Loucy (cell line): ENCODE results near the gene MMAB.

Experiments used
- H2AFZ ChIP-seq: fragments of 200-600 bp; sonication (generic); 2 replicates; pipeline ENCODE4 v1.6.0; 2016; ENCODE audit warnings: antibody characterized with exemption, mild to moderate bottlenecking, low read length, moderate library complexity
- H3F3A ChIP-seq: fragments of 200-600 bp; 2 replicates; pipeline ENCODE4 v1.6.0; 2016; ENCODE audit warnings: antibody characterized with exemption, low read depth, mild to moderate bottlenecking
- H3K27me3 ChIP-seq: fragments of 200-600 bp; sonication (generic); 2 replicates; pipeline ENCODE4 v1.6.1; 2014; ENCODE audit warnings: low read length, mild to moderate bottlenecking; ENCODE audit not compliant: insufficient read depth, poor library complexity, severe bottlenecking
- H3K36me3 ChIP-seq: fragments of 200-600 bp; sonication (generic); 2 replicates; pipeline ENCODE4 v1.6.1; 2016; ENCODE audit warnings: low read length; ENCODE audit not compliant: insufficient read depth
- H3K4me1 ChIP-seq: fragments of 200-600 bp; sonication (generic); 2 replicates; pipeline ENCODE4 v1.5.1; 2014; ENCODE audit warnings: low read length, mild to moderate bottlenecking; ENCODE audit not compliant: insufficient read depth, poor library complexity, severe bottlenecking
- H3K4me2 ChIP-seq: fragments of 200-600 bp; sonication (generic); 2 replicates; pipeline ENCODE4 v1.6.0; 2014; ENCODE audit warnings: antibody characterized with exemption, low read length, low read depth, mild to moderate bottlenecking; ENCODE audit not compliant: poor library complexity, severe bottlenecking
- H3K4me3 ChIP-seq: fragments of 200-600 bp; sonication (generic); 2 replicates; pipeline ENCODE4 v1.5.1; 2014; ENCODE audit warnings: low read length, mild to moderate bottlenecking, mixed read lengths; ENCODE audit not compliant: poor library complexity, severe bottlenecking
- H3K79me2 ChIP-seq: fragments of 200-600 bp; sonication (generic); 2 replicates; pipeline ENCODE4 v1.6.1; 2014; ENCODE audit warnings: low read length; ENCODE audit not compliant: insufficient read depth
- H3K9ac ChIP-seq: fragments of 200-600 bp; sonication (generic); 2 replicates; pipeline ENCODE4 v1.6.0; 2014; ENCODE audit warnings: mild to moderate bottlenecking, low read depth, low read length, moderate library complexity; ENCODE audit not compliant: poor library complexity, severe bottlenecking
- H3K9me2 ChIP-seq: fragments of 200-600 bp; sonication (generic); replicated peaks from 2 replicates; pipeline ENCODE4 v1.6.1; 2016; ENCODE audit warnings: low read depth, low read length, mixed read lengths
- H3K9me3 ChIP-seq: fragments of 200-600 bp; sonication (generic); 2 replicates; pipeline ENCODE4 v1.6.1; 2014; ENCODE audit warnings: mild to moderate bottlenecking, antibody characterized with exemption, low read length, low read depth; ENCODE audit not compliant: insufficient read depth
- H4K20me1 ChIP-seq: fragments of 200-600 bp; sonication (generic); 2 replicates; pipeline ENCODE4 v1.6.0; 2014; ENCODE audit warnings: antibody characterized with exemption, low read length, mild to moderate bottlenecking; ENCODE audit not compliant: insufficient read depth, poor library complexity, severe bottlenecking
- EZH2phosphoT487 ChIP-seq: fragments of 200-600 bp; IDR thresholded peaks from 2 replicates; pipeline ENCODE4 v1.6.1; 2018; ENCODE audit warnings: antibody characterized with exemption, mild to moderate bottlenecking, moderate library complexity, borderline replicate concordance
- TF ChIP-seq, protein P1 (sequence below): fragments of 200-600 bp; sonication (generic); conservative IDR thresholded peaks from 2 replicates; pipeline ENCODE4 v1.5.1; 2014; ENCODE audit warnings: mild to moderate bottlenecking, antibody characterized with exemption, low read length

MMAB gene

DNA sequence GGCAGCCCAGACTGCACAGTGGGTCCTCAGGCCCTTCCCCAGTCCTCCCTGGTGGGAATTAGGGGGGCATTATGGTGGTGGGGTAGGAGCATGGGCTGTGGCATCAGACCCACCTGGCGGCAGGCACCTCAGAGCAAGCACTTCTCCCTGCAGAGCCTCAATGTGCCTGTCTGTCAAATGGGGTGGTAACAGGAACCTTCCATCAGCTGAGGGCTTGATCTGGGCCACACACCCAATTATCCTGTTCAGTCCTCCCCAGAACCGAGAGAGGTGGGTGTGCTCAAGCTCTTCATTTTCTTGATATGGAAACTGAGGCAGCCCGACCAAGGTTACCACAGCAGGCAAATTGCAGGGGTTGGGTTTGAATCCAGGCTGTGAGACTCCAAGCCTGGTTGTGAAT, 38.7 kb upstream of the MMAB start:
- TF ChIP-seq, protein P1, sequence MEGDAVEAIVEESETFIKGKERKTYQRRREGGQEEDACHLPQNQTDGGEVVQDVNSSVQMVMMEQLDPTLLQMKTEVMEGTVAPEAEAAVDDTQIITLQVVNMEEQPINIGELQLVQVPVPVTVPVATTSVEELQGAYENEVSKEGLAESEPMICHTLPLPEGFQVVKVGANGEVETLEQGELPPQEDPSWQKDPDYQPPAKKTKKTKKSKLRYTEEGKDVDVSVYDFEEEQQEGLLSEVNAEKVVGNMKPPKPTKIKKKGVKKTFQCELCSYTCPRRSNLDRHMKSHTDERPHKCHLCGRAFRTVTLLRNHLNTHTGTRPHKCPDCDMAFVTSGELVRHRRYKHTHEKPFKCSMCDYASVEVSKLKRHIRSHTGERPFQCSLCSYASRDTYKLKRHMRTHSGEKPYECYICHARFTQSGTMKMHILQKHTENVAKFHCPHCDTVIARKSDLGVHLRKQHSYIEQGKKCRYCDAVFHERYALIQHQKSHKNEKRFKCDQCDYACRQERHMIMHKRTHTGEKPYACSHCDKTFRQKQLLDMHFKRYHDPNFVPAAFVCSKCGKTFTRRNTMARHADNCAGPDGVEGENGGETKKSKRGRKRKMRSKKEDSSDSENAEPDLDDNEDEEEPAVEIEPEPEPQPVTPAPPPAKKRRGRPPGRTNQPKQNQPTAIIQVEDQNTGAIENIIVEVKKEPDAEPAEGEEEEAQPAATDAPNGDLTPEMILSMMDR, result no peak
- TF ChIP-seq EZH2phosphoT487, result no peak
- Histone ChIP-seq H3F3A (no peaks in the 10 kb centered on the region), H3K9me3 (no peaks in the 10 kb centered on the region), H4K20me1 (no peaks in the 10 kb centered on the region), H3K36me3 (no peaks in the 10 kb centered on the region), H3K27me3 (no peaks in the 10 kb centered on the region), H3K4me3 (no peak overlapping the region), H3K9ac (no peak overlapping the region), H3K9me2 (no peaks in the 10 kb centered on the region), H2AFZ (no peak overlapping the region), H3K79me2 (no peaks in the 10 kb centered on the region), H3K4me1 (no peaks in the 10 kb centered on the region), H3K4me2 (no peak overlapping the region)

DNA sequence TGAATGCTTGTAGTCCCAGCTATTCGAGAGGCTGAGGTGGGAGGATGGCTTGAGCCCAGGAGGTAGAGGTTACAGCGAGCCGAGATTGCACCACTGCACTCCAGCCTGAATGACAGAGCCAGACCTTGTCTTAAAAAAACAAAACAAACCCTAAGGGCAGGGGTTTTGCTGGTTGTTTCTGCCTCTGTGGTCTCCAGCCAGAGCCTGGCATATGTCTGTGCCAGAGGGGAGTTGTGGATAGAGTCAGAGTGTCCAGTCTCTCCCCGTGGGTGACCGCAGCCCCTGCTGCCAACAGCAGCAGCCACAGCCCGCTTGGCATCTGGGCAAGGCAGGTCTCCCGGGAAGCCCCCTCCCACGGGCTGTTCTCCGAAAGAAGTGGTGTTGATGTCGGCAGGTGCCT, 37.9 kb upstream of the MMAB start:
- H3K9ac ChIP-seq, result no peak overlapping the region
- H3K4me3 ChIP-seq, result no peak overlapping the region
- no peaks in the 10 kb centered on the region for H3K9me3 ChIP-seq
- no peaks in the 10 kb centered on the region for H4K20me1 ChIP-seq
- H3K9me2 ChIP-seq, result no peaks in the 10 kb centered on the region
- no peaks in the 10 kb centered on the region for H3K27me3 ChIP-seq
- H3K4me2 ChIP-seq, result no peak overlapping the region
- H3F3A ChIP-seq, result no peaks in the 10 kb centered on the region
- H3K36me3 ChIP-seq, result no peaks in the 10 kb centered on the region
- no peaks in the 10 kb centered on the region for H3K4me1 ChIP-seq
- no peaks in the 10 kb centered on the region for H3K79me2 ChIP-seq
- no peak for TF ChIP-seq EZH2phosphoT487
- TF ChIP-seq, protein P1, result no peak
- H2AFZ ChIP-seq, result no peak overlapping the region

DNA sequence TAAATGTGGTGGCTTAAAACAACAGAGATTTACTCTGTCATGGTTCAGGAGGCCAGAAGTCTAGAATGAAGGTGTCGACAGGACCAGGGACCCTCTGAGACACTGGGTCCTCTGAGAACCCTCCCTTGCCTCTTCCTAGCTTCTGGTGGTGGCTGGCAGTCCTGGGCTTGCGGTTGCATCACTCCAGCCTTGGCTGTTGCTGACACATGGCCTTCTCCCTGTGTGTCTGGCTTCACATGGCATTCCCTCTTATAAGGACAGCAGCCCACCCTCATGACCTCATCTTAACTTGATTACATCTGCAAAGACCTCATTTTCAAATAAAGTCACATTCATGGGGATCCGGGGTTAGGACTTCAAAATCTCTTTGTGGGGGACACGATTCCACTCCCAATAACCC, 37.2 kb upstream of the MMAB start:
- H2AFZ ChIP-seq, result no peak overlapping the region
- no peaks in the 10 kb centered on the region for H3K4me1 ChIP-seq
- H3K36me3 ChIP-seq, result no peaks in the 10 kb centered on the region
- TF ChIP-seq EZH2phosphoT487, result no peak
- TF ChIP-seq, protein P1, result no peak
- no peaks in the 10 kb centered on the region for H3K27me3 ChIP-seq
- no peak overlapping the region for H3K9ac ChIP-seq
- H3K9me3 ChIP-seq, result no peaks in the 10 kb centered on the region
- H3F3A ChIP-seq, result no peaks in the 10 kb centered on the region
- H3K79me2 ChIP-seq, result no peaks in the 10 kb centered on the region
- no peaks in the 10 kb centered on the region for H4K20me1 ChIP-seq
- H3K9me2 ChIP-seq, result no peaks in the 10 kb centered on the region
- no peak overlapping the region for H3K4me3 ChIP-seq
- no peak overlapping the region for H3K4me2 ChIP-seq
